ENCODE data around the gene RNF167. TPM values are rescaled to one million over a fixed set of nuclear protein-coding genes. Genes with fewer than 3 reads are reported as not detected.
"Not testable (repeated sequence)": the region's sequence is repeated elsewhere in the genome, so short reads cannot be mapped to it uniquely, and the experiment has no call there.

Gene RNF167
- total RNA-seq, 1 experiment from 2014 or later = 105 TPM

DNA sequence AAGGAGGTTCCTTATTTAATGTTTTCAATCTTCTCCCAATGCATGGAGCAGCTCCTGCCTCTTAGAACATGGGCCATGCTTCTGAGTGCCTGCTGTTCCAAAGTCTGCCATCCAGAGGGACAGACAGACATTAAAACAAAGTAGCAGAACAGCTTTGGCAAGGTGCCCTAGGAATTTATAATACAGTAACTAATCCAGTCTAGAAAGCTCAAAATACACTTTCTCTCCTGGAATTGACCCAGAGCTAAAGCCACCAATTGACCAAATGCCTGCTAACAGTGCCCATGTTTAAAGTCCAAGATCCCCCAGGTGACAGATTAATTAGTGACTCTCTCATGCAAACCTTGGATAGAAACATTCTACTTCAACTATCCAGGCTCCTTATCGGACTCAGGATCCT is 26.1 kb upstream of the RNF167 start:
- ChIA-PET RAD21 (ENCODE audit: low non-redundant PET in 1 of 2, low total read pairs in 2 of 2, uncharacterized antibody in 2 of 2, unreplicated experiment in 2 of 2) (no interaction called here), POLR2A (no interaction called here), CTCF (interaction anchor here (3.3 kb wide), 1 partner anchor 10 kb away, joined by 12 read pairs; the partner anchor contains the start of gene CHRNE)
- Histone ChIP-seq H2AFZ (ENCODE audit: low read depth, low read length, poor library complexity, severe bottlenecking) (no peak overlapping the region), H3K27me3 (ENCODE audit: insufficient read depth, low read length) (no peaks in the 10 kb centered on the region), H3K9me3 (ENCODE audit: control insufficient read depth in 1 of 2, insufficient read depth in 1 of 2, low read depth in 1 of 2, low read length in 2 of 2) (no peaks in the 10 kb centered on the region), H4K20me1 (ENCODE audit: insufficient read depth) (no peaks in the 10 kb centered on the region), H3K79me2 (ENCODE audit: insufficient read depth, low read length) (no peaks in the 10 kb centered on the region), H3K4me3 (replicated peaks in 1 of 2; ENCODE audit: low read depth in 1 of 2, low read length in 2 of 2) (no peak overlapping the region), H3K9ac (ENCODE audit: low read length) (no peak overlapping the region), H3K27ac (ENCODE audit: low read depth, low read length) (no peak overlapping the region), H3K9me2 (ENCODE audit: insufficient read depth) (no peaks in the 10 kb centered on the region), H3K4me1 (ENCODE audit: control insufficient read depth in 1 of 2, insufficient read depth in 2 of 2, low read length in 2 of 2) (peaks cover 5 to 14% of the 10 kb centered on the region in 2 experiments), H3K36me3 (ENCODE audit: control insufficient read depth in 1 of 2, insufficient read depth in 2 of 2, low read length in 2 of 2) (no peaks in the 10 kb centered on the region), H3K4me2 (ENCODE audit: low read length) (no peak overlapping the region)
- DNase-seq (ENCODE audit: low read depth, low spot score) (no peak), ATAC-seq (no peak)
- intact Hi-C loops (cut with micrococcal nuclease) = no loop called here
- TF ChIP-seq EZH2phosphoT487 (IDR thresholded peaks at IDR 0.05; ENCODE audit: borderline replicate concordance) (no peak), POLR2AphosphoS5 (IDR thresholded peaks at IDR 0.05; ENCODE audit: low read depth, low read length) (no peak), ZFX (IDR thresholded peaks at IDR 0.05) (no peak)
- TF ChIP-seq, protein P1, sequence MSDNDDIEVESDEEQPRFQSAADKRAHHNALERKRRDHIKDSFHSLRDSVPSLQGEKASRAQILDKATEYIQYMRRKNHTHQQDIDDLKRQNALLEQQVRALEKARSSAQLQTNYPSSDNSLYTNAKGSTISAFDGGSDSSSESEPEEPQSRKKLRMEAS (IDR thresholded peaks at IDR 0.05) = no peak
- no TSS peak for BruUV-seq (replicated peaks)

DNA sequence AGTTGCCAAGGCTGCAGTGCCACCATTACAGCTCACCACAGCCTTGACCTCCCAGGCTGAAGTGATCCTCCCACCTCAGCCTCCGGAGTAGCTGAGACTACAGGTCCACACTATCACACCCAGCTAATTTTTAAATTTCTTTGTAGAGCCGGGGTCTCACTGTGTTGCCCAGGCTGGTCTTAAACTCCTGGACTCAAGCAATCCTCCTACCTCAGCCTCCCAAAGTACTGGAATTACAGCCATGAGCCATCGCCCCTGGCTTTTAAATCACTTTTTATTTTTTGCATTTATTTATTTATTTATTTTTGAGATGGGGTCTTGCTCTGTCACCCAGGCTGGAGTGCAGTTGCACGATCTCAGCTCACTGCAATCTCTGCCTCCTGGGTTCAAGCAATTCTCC is 25.5 kb upstream of the RNF167 start:
- H3K9ac ChIP-seq (ENCODE audit: low read length); H3K9me2 ChIP-seq (ENCODE audit: insufficient read depth); H3K79me2 ChIP-seq (ENCODE audit: insufficient read depth, low read length); H3K36me3 ChIP-seq (ENCODE audit: control insufficient read depth in 1 of 2, insufficient read depth in 2 of 2, low read length in 2 of 2); H3K9me3 ChIP-seq (ENCODE audit: control insufficient read depth in 1 of 2, insufficient read depth in 1 of 2, low read depth in 1 of 2, low read length in 2 of 2); H3K4me1 ChIP-seq (ENCODE audit: control insufficient read depth in 1 of 2, insufficient read depth in 2 of 2, low read length in 2 of 2); H3K27ac ChIP-seq (ENCODE audit: low read depth, low read length); H3K27me3 ChIP-seq (ENCODE audit: insufficient read depth, low read length); DNase-seq (ENCODE audit: low read depth, low spot score); H3K4me2 ChIP-seq (ENCODE audit: low read length); POLR2A ChIA-PET; intact Hi-C loops (cut with micrococcal nuclease); RAD21 ChIA-PET (ENCODE audit: low non-redundant PET in 1 of 2, low total read pairs in 2 of 2, uncharacterized antibody in 2 of 2, unreplicated experiment in 2 of 2); BruUV-seq (replicated peaks); H2AFZ ChIP-seq (ENCODE audit: low read depth, low read length, poor library complexity, severe bottlenecking); H4K20me1 ChIP-seq (ENCODE audit: insufficient read depth); ATAC-seq; H3K4me3 ChIP-seq (replicated peaks in 1 of 2; ENCODE audit: low read depth in 1 of 2, low read length in 2 of 2): not testable (repeated sequence)
- CTCF ChIA-PET = interaction anchor here (3.3 kb wide), 1 partner anchor 11 kb away, joined by 12 read pairs; the partner anchor contains the start of gene CHRNE
